Stimulated activated CD4-positive, alpha-beta T cell treated with anti-CD3 and anti-CD28 coated beads, TNF-alpha, amount 100 ng/mL, for 1 hour (primary cell): ENCODE results near the gene B9D1.

Experiments
- DNase-seq, 3 donors: peaks; one replicate each; pipeline ENCODE4 v3.0.0-alpha.2; 2020; ENCODE audit warnings: low read depth in 3 of 3, low spot score in 1 of 3

B9D1 gene

DNA sequence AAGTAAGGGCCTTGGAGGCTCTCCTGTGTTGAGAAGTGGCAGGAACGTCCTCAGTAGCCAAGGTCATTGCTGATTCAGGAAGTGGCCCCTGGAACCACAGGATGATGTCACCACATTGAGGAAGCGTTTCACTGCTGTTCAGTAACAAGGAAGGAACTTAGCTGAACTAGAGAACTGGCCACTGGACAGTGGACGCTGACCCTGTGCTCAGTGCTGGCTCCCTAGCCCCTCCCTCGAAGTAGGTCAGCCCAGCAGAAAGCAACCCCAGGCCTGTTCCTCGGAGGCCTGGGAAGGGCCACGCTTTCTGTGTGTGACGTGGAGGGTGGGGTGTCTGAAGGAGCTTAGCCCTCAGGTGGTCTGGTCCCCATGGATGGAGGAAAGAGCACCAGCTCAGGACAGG lies 58.3 kb downstream of the B9D1 start:
- no peak for DNase-seq

DNA sequence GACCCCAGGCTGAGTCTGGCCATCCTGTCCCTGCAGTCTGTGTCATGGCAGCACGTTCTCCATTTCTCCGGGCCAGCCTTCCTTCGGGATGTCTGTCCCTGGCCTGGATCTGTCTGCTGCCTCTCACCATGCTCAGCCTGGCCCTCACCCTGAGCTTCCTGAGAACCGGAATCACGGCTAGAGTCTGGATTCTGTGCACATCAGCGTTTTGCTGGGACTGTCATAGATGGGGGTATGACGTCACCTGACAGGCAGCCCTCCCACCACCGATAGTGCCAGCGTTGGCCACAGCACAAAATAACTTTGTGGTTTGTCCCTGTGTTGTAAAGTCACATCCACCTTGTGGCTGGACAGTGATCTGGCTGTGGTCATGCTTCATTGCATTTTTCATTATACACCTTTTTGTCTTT lies 59.2 kb downstream of the B9D1 start:
- no peak for DNase-seq

DNA sequence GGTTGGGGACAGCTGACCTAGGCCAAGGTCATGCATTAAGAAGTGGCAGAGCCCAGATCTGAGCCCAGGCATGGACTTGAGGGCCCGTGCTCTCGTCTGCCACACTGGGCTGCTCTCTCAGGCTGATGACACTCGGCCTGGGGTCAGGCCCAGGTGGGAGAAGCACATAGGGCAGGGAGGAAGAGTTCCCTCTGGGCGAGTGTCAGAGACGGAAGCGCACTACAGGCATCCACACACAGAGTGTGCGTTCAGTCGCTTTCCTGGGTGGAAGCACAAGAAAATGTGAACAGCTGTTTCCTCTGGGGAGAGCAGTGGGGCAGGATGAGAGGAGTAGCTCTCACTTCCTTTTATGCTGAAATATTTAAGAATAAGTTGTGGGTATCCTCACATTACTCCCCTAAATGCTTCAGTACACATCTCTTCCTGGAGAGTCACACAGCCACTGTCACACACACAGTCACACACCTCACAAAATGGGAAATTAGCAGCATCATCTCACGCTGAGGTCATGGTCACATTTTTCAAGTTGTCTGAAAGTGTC lies 59.7 kb downstream of the B9D1 start:
- no peak for DNase-seq

- DNase-seq: no peak
Observed at GRCh38 chr17:19301973-19302372, 60.5 kb downstream of the B9D1 start.

- DNase-seq: no peak
Observed at GRCh38 chr17:19301274-19301951, 61.1 kb downstream of the B9D1 start.

DNA sequence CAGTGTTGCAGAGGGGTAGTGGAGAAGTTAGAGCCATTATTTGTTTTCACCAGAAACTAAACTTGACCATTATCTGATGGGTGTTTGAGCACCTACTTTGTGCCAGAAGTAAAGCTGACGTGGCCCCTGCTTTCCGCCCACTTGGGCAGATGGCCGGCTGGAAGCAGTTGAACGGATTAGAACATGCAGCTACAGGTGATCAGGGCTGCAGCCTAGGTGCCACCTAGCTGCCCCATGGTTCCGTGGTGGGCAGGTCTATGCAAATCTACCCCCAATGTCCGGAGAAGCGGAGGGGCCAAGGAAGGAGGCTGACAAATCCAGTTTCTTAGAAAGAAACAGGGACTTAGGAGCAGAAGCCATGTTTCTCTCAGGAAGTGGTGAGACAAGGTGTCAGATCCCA lies 62.7 kb downstream of the B9D1 start:
- no peak for DNase-seq

DNA sequence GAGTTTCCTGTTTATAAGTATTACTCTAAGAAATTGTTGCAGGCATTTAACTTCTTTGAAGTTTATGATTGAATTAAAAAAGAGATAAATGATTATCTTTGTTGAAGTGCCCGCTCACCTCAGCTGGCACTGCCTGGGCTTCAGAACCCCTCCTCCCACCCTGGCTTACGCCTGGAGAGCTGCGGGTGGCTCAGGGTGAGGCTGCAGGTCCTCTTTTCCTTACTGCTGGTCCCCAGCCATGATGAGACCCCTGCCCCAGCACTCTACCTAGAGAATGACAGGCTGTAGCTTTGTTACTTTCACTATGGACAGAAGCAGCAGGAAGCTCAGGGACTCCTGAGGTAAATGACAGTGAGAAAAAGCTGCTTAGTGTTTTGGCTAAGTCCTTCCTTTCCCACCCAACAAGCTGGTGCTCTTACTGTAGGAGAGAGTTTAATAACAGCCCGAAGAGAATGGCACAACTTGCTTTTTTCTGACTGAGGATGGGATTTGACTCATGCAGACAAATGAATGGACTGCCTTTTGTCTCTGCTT lies 63.2 kb downstream of the B9D1 start:
- DNase-seq: no peak

GRCh38 chr17:19298569-19299213 lies 63.8 kb downstream of the B9D1 start:
- DNase-seq: no peak

GRCh38 chr17:19296786-19297778 lies 65.4 kb downstream of the B9D1 start:
- no peak for DNase-seq

DNA sequence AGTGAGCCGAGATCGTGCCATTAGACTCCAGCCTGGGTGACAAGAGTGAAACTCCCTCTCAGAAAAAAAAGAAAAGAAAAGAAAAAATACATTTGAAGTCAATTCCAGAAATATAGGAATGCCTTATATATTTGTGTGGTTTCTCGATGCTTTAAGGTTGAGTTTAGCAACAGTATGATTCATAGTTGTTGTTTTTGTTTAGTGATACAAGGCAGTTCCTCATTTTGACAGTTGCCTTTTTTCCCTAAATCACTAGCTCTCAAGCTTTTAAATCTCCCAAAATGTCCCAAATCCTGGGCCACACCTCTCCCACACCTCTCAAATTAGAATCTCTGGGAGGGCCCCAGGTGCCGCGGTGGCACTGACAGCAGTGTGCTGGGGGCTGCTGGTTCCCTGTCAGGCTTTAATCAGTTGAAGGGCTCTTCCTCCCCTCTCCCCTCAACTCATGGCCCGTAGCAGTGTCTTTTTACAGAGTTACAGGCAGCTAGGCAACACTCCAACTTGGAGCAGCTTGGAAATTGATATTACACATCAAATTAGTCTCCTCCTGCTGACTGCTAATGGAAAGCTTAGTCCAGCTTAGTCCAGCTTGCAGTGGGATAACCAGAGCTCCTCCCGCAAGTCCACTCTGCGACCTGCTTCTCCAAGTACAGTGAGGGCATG lies 66.9 kb downstream of the B9D1 start:
- no peak for DNase-seq

- DNase-seq: no peak
Observed at GRCh38 chr17:19294443-19294842, 68.1 kb downstream of the B9D1 start.
